Activated CD4-positive, alpha-beta T cell treated with anti-CD3 and anti-CD28 coated beads, Interleukin-2, amount 50 U/mL, for 48 hours (primary cell): ENCODE measurements around the gene JADE2.
"Not testable (repeated sequence)": the region's sequence is repeated elsewhere in the genome, so short reads cannot be mapped to it uniquely, and the experiment has no call there.

Experiments
- DNase-seq, 2 experiments: peaks; one replicate each; pipeline ENCODE4 v3.0.0-alpha.2; 2020

The JADE2 gene

DNA sequence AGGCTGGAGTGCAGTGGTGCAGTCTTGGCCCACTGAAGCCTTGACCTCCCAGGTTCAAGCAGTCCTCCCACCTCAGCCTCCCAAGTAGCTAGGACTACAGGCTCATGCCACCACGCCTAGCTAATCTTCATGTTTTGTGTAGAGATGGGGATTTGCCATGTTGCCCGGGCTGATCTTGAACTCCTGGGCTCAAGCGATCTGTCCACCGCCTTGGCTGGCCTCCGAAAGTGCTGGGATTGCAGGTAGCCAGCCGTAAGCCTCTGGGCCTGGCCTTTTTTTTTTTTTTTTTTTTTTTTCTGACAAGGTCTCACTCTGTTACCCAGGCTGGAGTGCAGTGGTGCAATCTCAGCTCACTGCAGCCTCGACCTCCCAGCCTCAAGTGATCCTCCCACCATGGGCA lies 27.2 kb downstream of the JADE2 start:
- not testable (repeated sequence) for DNase-seq

DNA sequence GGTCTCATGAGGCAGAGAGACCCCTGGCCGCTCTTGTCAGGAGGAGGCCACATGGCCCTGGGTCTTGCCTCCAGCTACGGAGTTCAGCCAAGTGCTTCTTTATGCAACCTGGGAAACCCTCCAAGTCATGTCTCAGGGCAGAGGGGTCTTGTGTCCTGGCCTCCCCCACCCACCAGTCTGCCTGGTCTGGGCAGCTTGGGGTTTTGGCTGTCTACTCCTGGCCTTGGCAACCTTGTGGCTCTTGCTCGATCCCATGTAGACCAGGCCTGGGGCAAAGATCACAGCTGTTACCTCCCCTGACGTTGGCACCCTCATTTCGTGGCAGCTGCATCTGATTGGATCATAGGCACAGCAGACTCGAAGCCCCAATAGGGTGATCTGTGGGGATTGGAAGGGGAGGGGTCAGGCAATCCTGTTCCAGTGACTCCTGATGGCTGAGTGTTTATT lies 28.4 kb downstream of the JADE2 start:
- DNase-seq, result no peak

DNA sequence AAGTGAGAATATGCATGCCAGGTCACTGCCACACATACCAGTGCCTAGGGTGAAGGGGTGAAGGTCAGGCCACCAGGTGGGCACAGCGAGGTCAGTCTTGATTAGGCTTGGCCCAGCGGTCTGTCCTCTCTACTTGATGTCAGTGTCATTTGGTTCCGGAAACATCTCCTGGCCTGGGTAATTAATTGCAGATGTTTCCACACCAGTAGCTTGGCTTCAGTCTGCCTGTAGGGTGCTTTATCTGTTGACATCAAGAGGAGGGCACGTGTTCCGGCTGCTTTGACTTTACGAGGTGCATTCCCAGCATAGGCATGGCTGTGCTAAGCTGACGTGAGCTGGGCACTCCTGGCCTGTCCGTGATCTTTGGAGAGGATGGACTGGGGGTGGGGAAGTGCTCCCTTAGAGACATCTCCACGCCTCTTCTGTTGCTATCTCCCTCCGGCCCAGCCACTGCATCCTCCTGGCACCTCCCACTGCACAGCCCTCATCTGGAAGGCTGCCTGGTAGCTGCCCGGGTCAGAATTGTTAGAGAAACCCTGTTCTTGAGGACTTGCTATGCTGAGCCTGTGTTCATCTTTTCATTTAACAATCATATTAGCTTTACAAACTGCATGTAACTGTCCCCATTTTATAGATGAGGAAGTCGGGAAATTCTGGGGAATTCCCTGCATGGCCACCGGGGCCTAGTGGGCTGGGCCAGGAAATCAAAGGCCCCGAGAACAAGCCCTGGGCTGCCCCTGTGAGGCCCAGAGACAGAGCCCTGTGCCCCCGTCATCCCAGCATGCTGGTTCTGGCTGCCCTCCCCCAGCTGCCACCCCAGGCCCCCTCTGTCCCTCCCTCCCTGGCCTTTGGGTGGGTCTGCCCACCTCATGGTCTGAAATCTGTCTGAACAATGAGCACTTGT lies 29.1 kb downstream of the JADE2 start:
- DNase-seq, result peak; percentile 67 to 71

DNA sequence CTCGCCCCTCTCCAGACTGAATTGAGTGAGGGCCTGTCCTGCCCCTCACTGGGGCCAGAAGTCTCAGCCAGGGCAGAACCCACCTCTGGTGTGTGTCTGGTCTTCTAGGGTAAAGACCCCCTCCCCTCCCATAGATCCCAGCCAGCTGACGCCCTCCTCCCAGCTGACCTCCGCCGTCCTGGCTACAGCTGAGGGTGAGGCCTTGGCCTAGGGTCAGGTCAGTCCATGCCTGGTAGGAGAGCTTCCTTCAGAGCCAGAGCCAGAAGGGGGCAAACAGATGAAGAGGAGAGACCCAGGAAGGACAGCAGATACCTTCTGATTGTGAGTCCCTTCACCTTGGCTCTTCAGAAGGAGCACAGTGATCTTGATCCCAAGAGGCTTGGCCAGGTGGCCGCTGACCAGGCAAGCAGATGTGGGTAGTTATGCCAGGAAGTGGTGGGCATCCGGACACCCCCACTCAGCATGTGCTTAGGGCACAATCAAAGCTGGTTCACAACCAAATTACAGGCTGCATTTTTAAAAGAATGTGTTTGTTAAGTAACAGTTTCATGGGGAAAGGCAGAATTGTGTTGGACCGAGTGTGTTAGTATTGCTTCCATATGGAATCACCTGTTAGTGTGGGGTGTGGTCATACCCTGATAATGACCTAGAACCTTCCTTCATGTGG lies 29.9 kb downstream of the JADE2 start:
- DNase-seq, result peak in 1 of 2 experiments; percentile 29

DNA sequence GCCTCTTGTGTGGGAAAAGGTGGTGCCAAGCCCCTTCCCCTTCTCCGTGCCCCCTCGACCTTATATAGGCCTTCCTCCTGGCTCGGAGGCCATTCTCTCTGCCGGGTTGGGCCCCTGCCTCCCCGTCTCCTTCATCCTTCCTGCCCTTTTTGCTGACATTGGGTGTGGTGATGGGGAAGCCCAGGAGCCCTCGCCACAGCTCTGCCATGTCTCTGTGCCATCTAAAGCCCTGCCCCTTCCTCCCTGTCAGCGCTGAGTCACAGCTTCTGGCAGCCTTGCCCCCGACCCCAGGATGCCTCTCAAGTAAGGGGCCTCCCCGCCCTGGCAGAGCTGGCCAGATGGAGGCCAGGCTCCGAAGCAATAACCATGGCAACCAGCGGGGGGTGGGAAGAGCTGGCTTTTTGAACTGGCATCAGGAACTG lies 30.4 kb downstream of the JADE2 start:
- peak; percentile 92 to 94 for DNase-seq

DNA sequence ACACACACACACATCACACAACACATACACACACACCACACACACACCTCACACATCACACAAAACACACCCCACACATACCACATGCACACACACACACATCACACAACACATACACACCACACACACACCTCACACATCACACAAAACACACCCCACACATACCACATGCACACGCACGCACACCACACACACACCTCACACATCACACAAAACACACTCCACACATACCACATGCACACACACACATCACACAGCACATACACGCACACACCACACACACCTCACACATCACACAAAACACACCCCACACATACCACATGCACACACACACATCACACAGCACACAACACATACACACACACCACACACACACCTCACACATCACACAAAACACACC lies 31.1 kb downstream of the JADE2 start:
- not testable (repeated sequence) for DNase-seq

DNA sequence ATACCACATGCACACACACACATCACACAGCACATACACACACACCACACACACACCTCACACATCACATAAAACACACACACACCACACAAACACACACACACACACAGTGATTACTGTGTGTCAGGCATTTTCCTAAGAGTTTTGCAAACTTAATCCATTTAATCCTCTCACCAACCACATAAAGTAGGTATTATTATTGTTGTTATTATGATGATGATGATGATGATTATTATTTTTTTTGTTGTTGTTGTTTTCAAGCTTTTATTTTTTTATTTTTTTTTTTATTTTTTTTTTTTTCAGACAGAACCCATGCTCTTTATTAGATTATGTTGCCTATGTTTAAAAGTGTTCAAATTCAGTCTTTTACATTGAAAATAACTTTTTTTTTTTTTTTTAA lies 31.5 kb downstream of the JADE2 start:
- no peak for DNase-seq

DNA sequence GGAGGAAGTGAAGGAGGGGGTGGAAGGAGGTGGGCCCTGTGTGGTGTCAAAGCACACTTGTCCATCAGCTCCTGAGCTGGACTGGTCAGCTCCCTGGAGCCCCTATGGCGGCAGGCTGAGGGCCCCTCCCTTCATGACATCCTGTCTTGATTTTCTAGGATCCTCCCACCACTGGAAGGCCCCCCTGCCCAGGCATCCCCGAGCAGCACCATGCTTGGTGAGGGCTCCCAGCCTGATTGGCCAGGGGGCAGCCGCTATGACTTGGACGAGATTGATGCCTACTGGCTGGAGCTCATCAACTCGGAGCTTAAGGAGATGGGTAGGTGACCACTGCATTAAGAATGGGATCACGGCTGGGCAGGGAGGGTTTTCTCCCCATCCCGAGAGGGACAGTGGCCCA lies 34.2 kb downstream of the JADE2 start:
- DNase-seq, result no peak

DNA sequence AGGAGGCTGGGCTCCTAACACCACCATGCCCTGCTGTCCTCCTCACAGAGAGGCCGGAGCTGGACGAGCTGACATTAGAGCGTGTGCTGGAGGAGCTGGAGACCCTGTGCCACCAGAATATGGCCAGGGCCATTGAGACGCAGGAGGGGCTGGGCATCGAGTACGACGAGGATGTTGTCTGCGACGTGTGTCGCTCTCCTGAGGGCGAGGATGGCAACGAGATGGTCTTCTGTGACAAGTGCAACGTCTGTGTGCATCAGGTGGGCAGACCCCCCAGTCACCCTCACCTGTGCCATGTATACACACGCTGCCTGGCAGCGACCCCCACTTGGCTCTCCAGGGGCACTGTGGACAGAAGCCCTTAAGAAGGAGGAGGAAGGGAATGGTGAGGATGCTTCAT lies 35.2 kb downstream of the JADE2 start:
- no peak for DNase-seq

DNA sequence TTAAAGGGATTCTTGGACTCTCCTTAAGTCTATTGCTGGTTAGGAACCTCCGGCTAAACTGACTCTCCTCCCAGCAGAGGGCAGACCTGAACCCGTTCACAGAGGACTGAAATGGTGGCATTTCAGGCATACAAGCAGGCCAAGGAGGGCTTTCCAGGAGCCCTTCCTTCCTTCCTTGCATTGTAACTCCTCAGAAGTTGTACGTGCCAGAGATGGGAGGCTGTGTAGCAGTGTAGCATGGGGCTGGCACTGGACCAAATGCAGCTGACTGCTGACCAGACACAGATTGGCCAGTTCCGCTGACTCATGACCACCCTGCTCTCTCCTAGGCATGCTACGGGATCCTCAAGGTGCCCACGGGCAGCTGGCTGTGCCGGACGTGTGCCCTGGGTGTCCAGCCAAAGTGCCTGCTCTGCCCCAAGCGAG lies 36.4 kb downstream of the JADE2 start:
- DNase-seq, result no peak

DNA sequence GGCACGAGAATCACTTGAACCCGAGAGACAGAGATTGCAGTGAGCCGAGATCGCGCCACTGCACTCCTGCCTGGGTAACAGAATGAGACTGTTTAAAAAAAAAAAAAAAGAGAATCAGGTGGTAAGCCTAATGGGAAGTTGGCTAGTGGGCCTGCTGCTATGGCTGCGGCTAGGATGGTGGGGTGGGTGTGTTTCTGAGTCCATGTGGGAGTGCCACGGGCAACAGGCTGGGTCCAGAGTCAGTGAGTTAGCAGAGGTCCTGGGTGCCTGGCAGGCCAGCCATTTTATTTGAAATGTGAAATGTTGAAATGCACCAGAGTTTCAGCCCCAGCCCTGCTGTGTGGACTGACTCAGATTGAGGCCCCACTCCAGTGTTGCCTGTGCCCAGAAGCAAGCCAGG lies 37.8 kb downstream of the JADE2 start:
- DNase-seq, result no peak

DNA sequence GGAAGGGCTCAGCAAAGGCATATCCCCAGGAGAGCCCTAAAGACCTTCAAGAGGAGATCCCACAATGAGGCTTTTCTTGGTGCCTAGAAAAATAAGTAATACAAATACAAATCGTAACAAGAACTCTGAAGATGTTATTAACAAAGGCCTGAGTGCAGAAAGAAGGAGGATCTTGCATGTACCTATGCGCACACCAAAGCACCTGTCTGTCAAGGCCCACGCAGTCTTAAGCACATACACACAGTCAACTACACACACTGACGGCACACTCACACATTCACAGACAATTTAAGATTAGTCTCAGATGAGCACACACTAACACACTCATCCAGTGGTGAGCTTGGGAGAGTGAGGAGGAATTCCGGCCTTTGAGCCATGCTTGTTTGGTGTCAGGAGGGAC lies 38.5 kb downstream of the JADE2 start:
- DNase-seq, result no peak

DNA sequence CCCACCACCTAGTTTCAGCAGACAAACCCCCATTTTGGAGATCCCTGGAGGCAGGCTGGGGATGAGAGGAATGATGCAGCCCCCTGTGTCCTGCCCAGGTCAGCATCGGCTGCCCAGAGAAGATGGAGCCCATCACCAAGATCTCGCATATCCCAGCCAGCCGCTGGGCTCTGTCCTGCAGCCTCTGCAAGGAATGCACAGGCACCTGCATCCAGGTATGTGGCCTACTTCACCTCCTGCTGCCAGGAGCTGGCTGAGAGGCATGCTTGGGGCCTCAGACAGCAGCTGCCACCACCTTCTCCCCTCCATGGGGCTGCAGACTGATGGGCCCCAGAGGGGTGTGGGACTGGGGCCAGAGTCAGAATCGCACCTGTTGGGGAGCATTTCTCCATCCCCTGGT lies 38.9 kb downstream of the JADE2 start:
- no peak for DNase-seq

DNA sequence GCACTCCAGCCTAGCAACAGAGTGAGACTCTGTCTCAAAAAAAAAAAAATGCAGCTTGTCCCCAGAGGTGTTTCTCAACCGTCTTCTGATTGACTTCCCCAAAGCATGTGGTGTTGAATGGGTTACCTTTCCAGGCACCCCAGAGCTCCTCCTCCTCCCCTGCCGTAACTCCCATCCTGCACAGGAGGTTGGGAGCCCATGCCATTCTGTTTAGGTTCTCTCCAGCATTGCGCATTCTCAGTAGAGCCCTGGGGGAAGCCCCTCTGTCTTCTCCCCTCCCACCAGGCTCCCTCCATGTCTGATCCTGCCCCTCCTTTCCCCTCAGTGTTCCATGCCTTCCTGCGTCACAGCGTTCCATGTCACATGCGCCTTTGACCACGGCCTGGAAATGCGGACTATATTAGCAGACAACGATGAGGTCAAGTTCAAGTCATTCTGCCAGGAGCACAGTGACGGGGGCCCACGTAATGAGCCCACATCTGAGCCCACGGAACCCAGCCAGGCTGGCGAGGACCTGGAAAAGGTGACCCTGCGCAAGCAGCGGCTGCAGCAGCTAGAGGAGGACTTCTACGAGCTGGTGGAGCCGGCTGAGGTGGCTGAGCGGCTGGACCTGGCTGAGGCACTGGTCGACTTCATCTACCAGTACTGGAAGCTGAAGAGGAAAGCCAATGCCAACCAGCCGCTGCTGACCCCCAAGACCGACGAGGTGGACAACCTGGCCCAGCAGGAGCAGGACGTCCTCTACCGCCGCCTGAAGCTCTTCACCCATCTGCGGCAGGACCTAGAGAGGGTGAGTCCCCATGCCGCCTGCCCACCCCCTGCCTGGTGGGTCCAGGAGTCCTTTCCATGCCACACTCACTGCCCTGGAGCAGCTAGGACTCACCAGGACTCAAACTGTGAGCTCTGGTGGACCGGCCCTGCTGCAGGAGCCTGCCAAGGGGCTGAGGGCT lies 40.6 kb downstream of the JADE2 start:
- no peak for DNase-seq

DNA sequence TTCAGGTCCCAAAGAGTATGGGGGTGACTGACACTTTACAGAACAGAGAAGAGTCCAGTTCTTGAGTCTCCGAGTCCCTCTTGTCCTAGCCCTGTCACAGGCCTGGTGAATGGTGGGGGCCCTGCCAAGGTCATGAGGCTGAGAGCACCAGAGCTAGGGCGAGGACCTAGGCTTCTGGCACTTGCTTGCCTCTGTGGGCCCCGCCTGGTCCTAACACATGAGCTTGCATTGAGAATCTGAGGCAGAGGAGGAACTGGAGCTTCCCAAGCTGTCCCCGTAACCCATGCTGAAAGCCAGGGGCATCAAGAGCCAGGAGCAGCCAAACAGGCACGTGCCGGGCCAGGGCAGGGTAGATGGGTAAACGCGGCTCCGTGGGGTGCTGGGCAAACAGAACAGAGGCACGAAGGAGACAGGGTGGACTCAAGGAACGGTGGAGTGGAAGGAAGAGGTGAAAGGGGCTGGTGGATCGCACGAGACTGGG lies 41.3 kb downstream of the JADE2 start:
- no peak for DNase-seq

DNA sequence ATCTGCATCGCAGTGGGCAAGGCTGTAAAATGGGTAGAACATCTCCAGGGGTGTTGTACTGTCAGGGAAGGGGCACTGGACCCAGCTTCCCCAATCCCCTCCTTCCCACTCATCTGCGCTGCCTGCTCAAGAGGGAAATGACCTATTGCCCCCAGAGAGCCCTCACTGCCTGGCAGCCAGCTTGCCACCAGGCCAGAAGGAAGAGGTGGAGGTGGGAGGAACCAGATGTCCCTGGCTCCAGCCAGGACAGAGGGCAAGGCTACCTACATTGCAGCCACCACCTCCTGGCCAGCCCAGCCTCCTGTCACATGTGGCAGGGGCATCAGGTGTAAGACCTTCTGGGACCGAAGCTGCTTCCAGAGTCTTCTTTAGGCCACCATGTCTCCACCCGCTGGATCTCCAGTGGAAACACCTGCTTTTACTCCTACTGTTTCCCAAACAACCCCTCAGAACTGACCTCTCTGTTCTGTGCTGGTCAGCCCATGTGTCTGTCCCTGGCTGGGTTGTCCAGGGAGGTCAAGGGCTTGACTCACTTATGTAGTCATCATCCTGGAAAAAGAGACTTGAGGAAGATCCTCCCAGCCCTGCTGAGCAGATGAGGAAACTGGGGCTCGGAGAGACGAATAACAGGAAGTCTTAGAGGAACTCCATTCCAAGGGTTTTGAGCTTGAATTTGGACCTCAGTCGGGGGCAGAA lies 42.3 kb downstream of the JADE2 start:
- no peak for DNase-seq

DNA sequence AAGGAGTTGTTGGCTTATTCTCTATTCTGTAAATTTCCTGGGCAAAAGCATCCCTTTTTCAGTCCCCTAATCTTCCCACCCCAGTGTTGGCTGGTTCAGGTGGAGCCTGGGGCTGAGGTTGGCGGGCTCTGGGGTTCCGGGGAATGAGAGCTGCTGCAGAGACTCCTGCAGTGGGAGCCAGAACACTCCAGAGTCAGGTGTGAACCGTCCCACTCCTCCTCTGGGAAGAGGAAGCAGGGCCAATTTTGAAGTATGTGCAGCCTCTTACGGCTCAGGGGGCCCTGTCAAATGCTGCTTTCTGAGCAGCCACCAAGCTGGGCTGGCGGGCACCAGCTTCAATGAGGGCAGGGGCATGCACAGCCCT lies 42.8 kb downstream of the JADE2 start:
- DNase-seq, result no peak

DNA sequence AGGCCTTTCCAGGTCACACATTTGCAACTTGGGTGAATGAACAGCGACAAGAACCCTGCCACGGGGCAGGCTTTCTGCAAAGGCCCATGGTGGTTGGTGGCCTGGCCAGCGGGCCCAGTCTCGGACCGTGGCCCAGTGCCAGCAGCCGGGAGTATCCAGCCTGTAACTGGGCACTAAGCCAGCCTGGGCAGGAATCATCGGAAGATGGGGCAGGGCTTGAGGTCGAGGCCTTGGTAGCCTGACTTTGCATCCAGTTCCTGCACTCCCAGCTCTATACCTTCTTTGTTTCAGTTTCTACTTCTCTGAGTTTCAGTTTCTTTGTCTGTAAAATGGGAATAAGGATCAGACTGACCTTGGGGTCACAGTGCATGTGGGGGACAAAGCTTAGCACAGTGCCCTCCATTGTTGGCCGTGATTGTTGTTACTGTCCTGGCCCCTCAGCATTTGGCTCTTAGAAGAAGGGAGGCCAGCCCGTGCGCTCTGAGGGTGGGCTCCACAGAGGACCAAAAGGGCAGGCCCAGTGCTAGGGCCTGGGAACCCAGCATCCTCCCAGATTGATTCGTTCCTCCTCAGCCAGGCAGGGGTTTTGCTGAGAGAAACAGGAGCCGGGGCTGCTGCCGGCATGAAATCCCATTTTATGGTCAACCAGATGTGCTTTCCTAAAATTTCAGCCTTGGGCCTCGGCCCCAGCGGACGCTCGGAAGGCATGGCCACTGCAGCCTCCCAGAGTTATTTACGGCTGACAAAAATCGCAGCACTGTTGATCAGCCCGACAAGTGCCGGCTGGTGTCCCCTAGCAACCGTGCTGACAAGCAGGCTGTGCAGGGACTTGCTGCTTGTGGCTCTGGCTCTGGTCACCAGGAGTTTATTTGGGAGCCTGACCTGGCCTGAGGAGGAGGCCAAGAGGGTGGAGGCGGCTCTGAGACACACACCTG lies 43.6 kb downstream of the JADE2 start:
- DNase-seq, result no peak

DNA sequence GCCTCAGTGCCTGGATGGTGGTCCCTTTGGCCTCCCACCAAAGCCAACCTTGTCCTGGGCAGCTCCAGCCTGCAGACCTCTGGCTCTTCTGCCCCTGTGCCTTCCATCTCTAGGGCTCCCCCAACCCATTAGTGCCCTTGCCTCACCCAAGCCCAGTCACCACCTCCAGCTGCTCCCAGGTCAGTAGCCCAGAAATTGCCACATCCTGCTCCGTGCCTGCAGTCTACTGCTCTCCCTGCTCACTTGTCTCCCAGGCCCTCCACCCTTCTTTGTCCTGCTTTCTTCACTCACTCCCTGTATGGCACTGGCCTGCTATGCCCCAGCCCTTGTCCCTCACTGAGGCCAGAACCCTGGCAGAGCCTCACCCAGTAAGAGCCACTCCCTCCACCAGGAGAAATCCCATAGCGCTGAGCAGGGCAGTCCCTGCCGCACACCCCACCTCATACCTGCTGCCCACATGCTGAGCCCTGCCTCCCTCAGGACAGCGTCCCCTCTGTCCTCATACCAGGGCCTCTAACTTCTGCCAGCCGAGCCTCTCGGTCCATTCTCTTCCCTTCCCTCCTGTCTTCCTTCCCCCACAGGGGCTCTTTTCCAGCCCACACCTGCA lies 44.4 kb downstream of the JADE2 start:
- DNase-seq, result no peak

DNA sequence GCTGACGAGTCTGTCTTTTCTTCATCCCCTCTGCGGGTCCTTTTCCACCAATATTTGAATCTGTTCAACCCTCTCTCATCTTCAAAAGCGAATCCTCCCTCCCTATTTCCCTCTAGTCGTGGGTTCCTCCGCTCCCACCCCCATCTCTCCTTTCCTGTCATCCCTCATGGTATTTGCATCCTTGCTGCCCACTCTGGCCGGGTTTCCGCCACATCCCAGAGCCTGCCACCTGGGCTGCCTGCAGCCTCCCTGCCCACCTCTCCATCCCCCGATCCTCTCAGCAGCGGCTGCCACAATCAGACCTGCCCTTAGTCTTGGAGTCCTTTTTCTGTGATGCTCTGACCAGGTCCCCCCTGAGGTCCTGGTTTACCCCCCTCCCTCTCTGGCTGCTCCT lies 44.9 kb downstream of the JADE2 start:
- DNase-seq, result no peak

DNA sequence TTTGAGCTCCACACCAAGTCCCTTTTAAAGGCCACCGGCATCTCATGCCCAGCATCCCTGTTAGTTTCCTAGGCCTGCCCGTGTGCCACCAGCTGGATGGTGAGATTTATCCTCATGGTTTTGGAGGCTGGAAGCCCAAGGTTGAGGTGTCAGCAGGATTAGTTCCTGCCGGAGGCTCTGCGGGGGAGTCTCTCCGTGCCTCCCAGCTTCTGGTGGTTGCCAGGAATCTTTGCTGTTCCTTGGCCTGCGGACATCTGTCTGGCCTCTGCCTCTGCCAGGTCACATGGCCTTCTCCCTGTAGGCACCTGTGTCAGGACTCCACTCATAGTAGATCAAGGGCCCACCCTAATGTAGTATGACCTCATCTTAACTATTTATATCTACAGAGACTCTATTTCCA lies 45.4 kb downstream of the JADE2 start:
- DNase-seq, result no peak
